Measurements from ENCODE around the gene LCLAT1. TPM values are rescaled to one million over a fixed set of nuclear protein-coding genes. Genes with fewer than 3 reads are reported as not detected.

The LCLAT1 gene
- total RNA-seq, 2 experiments from 2014 or later: 19.0 to 20.5 TPM

DNA sequence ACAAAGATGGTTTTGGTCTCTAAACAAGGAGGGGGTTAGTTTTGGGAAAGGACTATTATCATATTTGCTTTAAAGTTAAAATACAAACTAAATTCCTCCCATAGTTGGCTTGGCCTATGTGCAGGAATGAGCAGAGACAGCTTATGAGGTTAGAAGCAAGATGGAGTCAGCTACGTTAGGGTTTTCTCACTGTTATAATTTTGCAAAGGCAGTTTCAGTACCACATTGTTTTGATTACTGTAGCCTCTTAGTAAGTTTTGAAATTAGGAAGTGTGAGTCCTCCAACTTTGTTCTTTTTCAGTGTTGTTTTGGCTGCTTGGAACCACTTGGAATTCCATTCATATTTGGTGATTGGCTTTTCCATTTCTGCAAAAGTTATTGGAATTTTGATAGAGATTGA is 23.4 kb downstream of the LCLAT1 start:
- H3K4me3 Mint-ChIP-seq: no peak overlapping the region
- TF ChIP-seq, protein P1, sequence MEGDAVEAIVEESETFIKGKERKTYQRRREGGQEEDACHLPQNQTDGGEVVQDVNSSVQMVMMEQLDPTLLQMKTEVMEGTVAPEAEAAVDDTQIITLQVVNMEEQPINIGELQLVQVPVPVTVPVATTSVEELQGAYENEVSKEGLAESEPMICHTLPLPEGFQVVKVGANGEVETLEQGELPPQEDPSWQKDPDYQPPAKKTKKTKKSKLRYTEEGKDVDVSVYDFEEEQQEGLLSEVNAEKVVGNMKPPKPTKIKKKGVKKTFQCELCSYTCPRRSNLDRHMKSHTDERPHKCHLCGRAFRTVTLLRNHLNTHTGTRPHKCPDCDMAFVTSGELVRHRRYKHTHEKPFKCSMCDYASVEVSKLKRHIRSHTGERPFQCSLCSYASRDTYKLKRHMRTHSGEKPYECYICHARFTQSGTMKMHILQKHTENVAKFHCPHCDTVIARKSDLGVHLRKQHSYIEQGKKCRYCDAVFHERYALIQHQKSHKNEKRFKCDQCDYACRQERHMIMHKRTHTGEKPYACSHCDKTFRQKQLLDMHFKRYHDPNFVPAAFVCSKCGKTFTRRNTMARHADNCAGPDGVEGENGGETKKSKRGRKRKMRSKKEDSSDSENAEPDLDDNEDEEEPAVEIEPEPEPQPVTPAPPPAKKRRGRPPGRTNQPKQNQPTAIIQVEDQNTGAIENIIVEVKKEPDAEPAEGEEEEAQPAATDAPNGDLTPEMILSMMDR (IDR thresholded peaks at IDR 0.05): no peak
- intact Hi-C loops (cut with micrococcal nuclease): no loop called here
- CTCF ChIA-PET: interaction anchor here (2.1 kb wide), 1 partner anchor 262 kb away, joined by 5 read pairs; no protein-coding TSS in a partner anchor
- peaks cover 6% of the 10 kb centered on the region for H3K9me3 Mint-ChIP-seq
- peaks cover 26% of the 10 kb centered on the region for H3K36me3 Mint-ChIP-seq (ENCODE audit: low read depth)
- no peak for ATAC-seq
- POLR2A ChIA-PET: interaction anchor here (0.6 kb wide), 1 partner anchor 37 kb away, joined by 3 read pairs; no protein-coding TSS in a partner anchor
- H3K27ac Mint-ChIP-seq: no peak overlapping the region
- DNase-seq: no peak
- peaks cover 51% of the 10 kb centered on the region for H3K4me1 Mint-ChIP-seq (ENCODE audit: low read depth)
- H3K27me3 Mint-ChIP-seq: no peaks in the 10 kb centered on the region

GRCh38 chr2:30472326-30472725 is 25.3 kb downstream of the LCLAT1 start:
- Mint-ChIP-seq H3K27me3 (no peaks in the 10 kb centered on the region), H3K36me3 (ENCODE audit: low read depth) (peaks cover 21% of the 10 kb centered on the region), H3K27ac (peak overlapping the region; percentile 11), H3K4me1 (ENCODE audit: low read depth) (peaks cover 51% of the 10 kb centered on the region), H3K4me3 (no peak overlapping the region), H3K9me3 (peaks cover 4% of the 10 kb centered on the region)
- DNase-seq (no peak), ATAC-seq (peak; percentile 67)
- intact Hi-C loops (cut with micrococcal nuclease): no loop called here
- POLR2A ChIA-PET: no interaction called here
- TF ChIP-seq, protein P1 (IDR thresholded peaks at IDR 0.05): peak; percentile 30
- CTCF ChIA-PET: interaction anchor here (0.8 to 1.3 kb wide), 2 partner anchors 10 to 219 kb away, joined by 3 to 4 read pairs; no protein-coding TSS in a partner anchor

DNA sequence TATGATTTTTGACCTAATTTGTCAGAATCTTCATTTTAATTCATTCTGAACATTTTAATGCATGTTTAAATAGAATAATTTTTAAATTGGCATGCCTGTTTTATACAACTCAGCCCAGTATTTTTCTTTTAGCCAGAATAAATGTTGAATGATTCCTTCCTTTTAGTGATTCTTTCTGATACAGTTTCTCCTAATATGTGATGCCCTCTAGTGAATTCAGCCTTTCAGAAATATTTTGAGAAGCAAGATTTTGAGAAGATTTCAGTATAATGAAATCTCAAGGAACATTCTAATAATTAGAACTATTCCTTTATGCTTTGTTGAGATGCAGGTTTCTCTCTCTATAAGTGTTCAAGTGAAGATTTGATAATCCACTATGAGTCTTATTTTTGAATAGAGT is 28.5 kb downstream of the LCLAT1 start:
- H3K4me1 Mint-ChIP-seq (ENCODE audit: low read depth): peaks cover 32% of the 10 kb centered on the region
- ATAC-seq: no peak

GRCh38 chr2:30476636-30477035 is 29.6 kb downstream of the LCLAT1 start:
- DNase-seq (no peak), ATAC-seq (no peak)
- intact Hi-C loops (cut with micrococcal nuclease): no loop called here
- Mint-ChIP-seq H3K4me1 (ENCODE audit: low read depth) (peaks cover 38% of the 10 kb centered on the region), H3K27ac (no peak overlapping the region), H3K4me3 (no peak overlapping the region), H3K9me3 (no peaks in the 10 kb centered on the region), H3K27me3 (no peaks in the 10 kb centered on the region), H3K36me3 (ENCODE audit: low read depth) (peaks cover 11% of the 10 kb centered on the region)
- CTCF ChIA-PET: interaction anchor here (0.8 to 1.8 kb wide), 9 partner anchors 10 to 312 kb away, joined by 3 to 7 read pairs (median 3); no protein-coding TSS in a partner anchor
- POLR2A ChIA-PET: no interaction called here
- TF ChIP-seq, protein P1 (IDR thresholded peaks at IDR 0.05): no peak

More for the DNA sequence above, 28.5 kb downstream of the LCLAT1 start:
- intact Hi-C loops (cut with micrococcal nuclease): no loop called here
- Mint-ChIP-seq H3K36me3 (ENCODE audit: low read depth) (peaks cover 10% of the 10 kb centered on the region), H3K9me3 (no peaks in the 10 kb centered on the region), H3K4me3 (no peak overlapping the region), H3K27ac (no peak overlapping the region), H3K27me3 (no peaks in the 10 kb centered on the region)
- DNase-seq: no peak
- ChIA-PET CTCF (interaction anchor here (0.8 to 1.8 kb wide), 10 partner anchors 13 to 311 kb away, joined by 3 to 7 read pairs (median 4); no protein-coding TSS in a partner anchor), POLR2A (interaction anchor here (1.2 kb wide), 1 partner anchor 47 kb away, joined by 3 read pairs; no protein-coding TSS in a partner anchor)
- TF ChIP-seq, protein P1 (IDR thresholded peaks at IDR 0.05): peak; percentile 15

DNA sequence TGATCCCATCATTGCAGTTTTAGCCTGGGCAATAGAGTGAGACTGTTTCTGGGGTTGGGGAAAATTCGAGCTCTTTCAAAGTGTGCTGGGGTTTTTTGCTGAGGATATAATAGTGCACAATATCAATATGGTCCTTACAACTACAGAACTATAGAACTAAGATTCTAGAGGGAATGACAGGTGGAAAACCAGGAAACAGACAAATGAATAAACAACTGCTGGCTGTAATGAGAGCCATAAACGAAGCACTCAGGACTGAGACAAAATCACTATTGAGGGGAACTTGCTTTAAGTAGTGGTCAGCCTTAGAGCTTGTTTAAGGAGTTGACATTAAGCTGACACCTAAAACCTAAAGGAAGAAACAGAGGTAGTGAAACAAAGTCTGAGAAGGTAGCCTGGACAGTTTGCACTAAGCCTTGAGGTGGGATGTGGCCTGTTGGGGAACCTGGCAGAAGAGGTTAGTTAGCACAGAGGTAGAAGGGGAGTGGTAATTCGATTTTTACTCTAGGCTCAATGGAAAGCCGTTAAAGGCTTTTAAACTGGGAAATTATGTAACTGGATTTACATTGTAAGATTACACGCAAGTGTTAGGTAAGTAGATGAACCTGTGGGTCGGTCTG is 33.8 kb downstream of the LCLAT1 start:
- no peak overlapping the region for H3K4me3 Mint-ChIP-seq
- no peaks in the 10 kb centered on the region for H3K9me3 Mint-ChIP-seq
- intact Hi-C loops (cut with micrococcal nuclease): no loop called here
- H3K27me3 Mint-ChIP-seq: no peaks in the 10 kb centered on the region
- H3K36me3 Mint-ChIP-seq (ENCODE audit: low read depth): peaks cover 11% of the 10 kb centered on the region
- TF ChIP-seq, protein P1 (IDR thresholded peaks at IDR 0.05): no peak
- DNase-seq (no peak), ATAC-seq (no peak)
- ChIA-PET CTCF (interaction anchor here (1.9 kb wide), 1 partner anchor 316 kb away, joined by 7 read pairs; no protein-coding TSS in a partner anchor), POLR2A (no interaction called here)
- H3K4me1 Mint-ChIP-seq (ENCODE audit: low read depth): peaks cover 18% of the 10 kb centered on the region
- H3K27ac Mint-ChIP-seq: no peak overlapping the region
